WTC11 (cell line): ENCODE data around the gene MTUS2. TPM values are rescaled to one million over a fixed set of nuclear protein-coding genes. Genes with fewer than 3 reads are reported as not detected.

Experiments used
- ATAC-seq: fragments of 200-7000 bp; cut with Tn5 transposase; 2 replicates; pipeline ENCODE4 v1.10.0; 2021; ENCODE audit warnings: mild to moderate bottlenecking, moderate library complexity
- CTCF ChIA-PET: fragments of 300-600 bp; sonication (Branson Sonifier 250); formaldehyde crosslinking; loops from one replicate; lab custom pipeline; 2021; ENCODE audit warnings: antibody characterized with exemption; lab: Charles Lee
- POLR2A ChIA-PET: fragments of 350-600 bp; sonication (Branson Sonifier 250); formaldehyde crosslinking; loops from one replicate; lab custom pipeline; 2021; ENCODE audit warnings: antibody characterized with exemption; lab: Charles Lee
- DNase-seq: peaks from one replicate; pipeline ENCODE4 v3.0.0; 2021; ENCODE audit warnings: low spot score
- H3K27ac Mint-ChIP-seq: 2 replicates; pipeline ENCODE4 v1.8.0; 2021; ENCODE audit warnings: mixed read lengths
- H3K27me3 Mint-ChIP-seq: 2 replicates; pipeline ENCODE4 v1.8.0; 2021; ENCODE audit warnings: low read depth, mild to moderate bottlenecking, moderate library complexity, mixed read lengths
- H3K36me3 Mint-ChIP-seq: 2 replicates; pipeline ENCODE4 v1.8.0; 2021; ENCODE audit warnings: mixed read lengths
- H3K4me1 Mint-ChIP-seq: 2 replicates; pipeline ENCODE4 v1.8.0; 2022; ENCODE audit warnings: mixed read lengths
- H3K4me3 Mint-ChIP-seq: 2 replicates; pipeline ENCODE4 v1.8.0; 2021; ENCODE audit warnings: mild to moderate bottlenecking, moderate library complexity, mixed read lengths
- H3K9me3 Mint-ChIP-seq: 2 replicates; pipeline ENCODE4 v1.8.0; 2021; ENCODE audit warnings: mixed read lengths
- AFF4 ChIP-seq: sonication (generic); formaldehyde crosslinking; IDR thresholded peaks from 2 replicates; pipeline ENCODE4 v1.8.1; 2023; ENCODE audit warnings: mild to moderate bottlenecking, missing genetic modification reagents, borderline replicate concordance
- ATF2 ChIP-seq: sonication (generic); formaldehyde crosslinking; IDR thresholded peaks from 2 replicates; pipeline ENCODE4 v1.8.1; 2022; ENCODE audit warnings: low read depth, missing genetic modification reagents, borderline replicate concordance
- ELF4 ChIP-seq: sonication (generic); formaldehyde crosslinking; IDR thresholded peaks from 2 replicates; pipeline ENCODE4 v1.8.1; 2022; ENCODE audit warnings: low read depth, mild to moderate bottlenecking, moderate library complexity, missing genetic modification reagents
- ERG ChIP-seq: fragments of 250-450 bp; sonication (Bioruptor Pico); IDR thresholded peaks from 2 replicates; pipeline ENCODE4 v1.8.0; 2021; ENCODE audit warnings: mild to moderate bottlenecking
- ESRRA ChIP-seq: sonication (generic); formaldehyde crosslinking; IDR thresholded peaks from 2 replicates; pipeline ENCODE4 v1.8.1; 2022; ENCODE audit warnings: mild to moderate bottlenecking, missing genetic modification reagents, borderline replicate concordance
- ETV6 ChIP-seq: sonication (generic); formaldehyde crosslinking; IDR thresholded peaks from 2 replicates; pipeline ENCODE4 v1.8.1; 2022; ENCODE audit warnings: mild to moderate bottlenecking, missing genetic modification reagents
- FOXJ3 ChIP-seq: sonication (generic); formaldehyde crosslinking; IDR thresholded peaks from 2 replicates; pipeline ENCODE4 v1.9.0; 2021; ENCODE audit warnings: missing genetic modification reagents, mild to moderate bottlenecking, borderline replicate concordance
- IRF1 ChIP-seq: sonication (generic); formaldehyde crosslinking; IDR thresholded peaks from 2 replicates; pipeline ENCODE4 v1.8.0; 2023; ENCODE audit warnings: missing genetic modification reagents
- JAZF1 ChIP-seq: fragments of 250-450 bp; sonication (Bioruptor Pico); IDR thresholded peaks from 2 replicates; pipeline ENCODE4 v1.9.0; 2021; ENCODE audit warnings: moderate library complexity, mild to moderate bottlenecking, inconsistent platforms
- MXD4 ChIP-seq: fragments of 250-450 bp; sonication (Bioruptor Pico); IDR thresholded peaks from 2 replicates; pipeline ENCODE4 v1.8.0; 2021; ENCODE audit warnings: mild to moderate bottlenecking, moderate library complexity, borderline replicate concordance
- NR1H2 ChIP-seq: sonication (generic); formaldehyde crosslinking; IDR thresholded peaks from 2 replicates; pipeline ENCODE4 v1.9.0; 2021; ENCODE audit warnings: mild to moderate bottlenecking, moderate library complexity, missing genetic modification reagents
- PRDM15 ChIP-seq: sonication (generic); formaldehyde crosslinking; IDR thresholded peaks from 2 replicates; pipeline ENCODE4 v1.8.0; 2022; ENCODE audit warnings: missing genetic modification reagents
- PREB ChIP-seq: sonication (generic); formaldehyde crosslinking; IDR thresholded peaks from 2 replicates; pipeline ENCODE4 v1.8.1; 2022; ENCODE audit warnings: mild to moderate bottlenecking, missing genetic modification reagents, moderate library complexity, borderline replicate concordance
- RORB ChIP-seq: fragments of 250-450 bp; sonication (Bioruptor Pico); IDR thresholded peaks from 2 replicates; pipeline ENCODE4 v1.9.0; 2021; ENCODE audit warnings: mild to moderate bottlenecking
- STAT6 ChIP-seq: sonication (generic); formaldehyde crosslinking; conservative IDR thresholded peaks from 2 replicates; pipeline ENCODE4 v1.8.1; 2023; ENCODE audit warnings: mild to moderate bottlenecking, low read depth, missing genetic modification reagents, moderate library complexity
- USF1 ChIP-seq: sonication (generic); formaldehyde crosslinking; IDR thresholded peaks from 2 replicates; pipeline ENCODE4 v1.8.0; 2022; ENCODE audit warnings: mild to moderate bottlenecking, missing genetic modification reagents
- USF2 ChIP-seq: sonication (generic); formaldehyde crosslinking; IDR thresholded peaks from 2 replicates; pipeline ENCODE4 v1.8.1; 2023; ENCODE audit warnings: mild to moderate bottlenecking, missing genetic modification reagents, moderate library complexity
- ZNF317 ChIP-seq: sonication (generic); formaldehyde crosslinking; IDR thresholded peaks from 2 replicates; pipeline ENCODE4 v1.8.1; 2023; ENCODE audit warnings: low read depth, mild to moderate bottlenecking, moderate library complexity, missing genetic modification reagents, borderline replicate concordance
- ZNF416 ChIP-seq: fragments of 250-450 bp; sonication (Bioruptor Pico); IDR thresholded peaks from 2 replicates; pipeline ENCODE4 v1.9.0; 2021; ENCODE audit warnings: mild to moderate bottlenecking, inconsistent platforms
- ZNF671 ChIP-seq: fragments of 250-450 bp; sonication (Bioruptor Pico); IDR thresholded peaks from 2 replicates; pipeline ENCODE4 v1.8.0; 2021; ENCODE audit warnings: mild to moderate bottlenecking
- total RNA-seq: library from RNA; stranded (reverse); gene quantifications from 3 replicates; pipeline ENCODE4 v1.2.3, GENCODE V29; 2021

The MTUS2 gene
- total RNA-seq, 1 experiment from 2014 or later = 0.22 TPM

- TF ChIP-seq AFF4 = no peak
- TF ChIP-seq USF1 = no peak
- no peak for TF ChIP-seq STAT6 (CRISPR knock-in tag)
Observed at GRCh38 chr13:29159871-29160270, 339.7 kb downstream of the MTUS2 start (continued).

GRCh38 chr13:29160862-29161261, 340.7 kb downstream of the MTUS2 start:
- ATAC-seq (no peak), DNase-seq (no peak)
- Mint-ChIP-seq H3K27me3 (no peaks in the 10 kb centered on the region), H3K9me3 (no peaks in the 10 kb centered on the region), H3K4me3 (no peak overlapping the region), H3K27ac (no peak overlapping the region), H3K4me1 (no peaks in the 10 kb centered on the region), H3K36me3 (no peaks in the 10 kb centered on the region)
- ChIA-PET CTCF (no interaction called here), POLR2A (no interaction called here)
- no peak for TF ChIP-seq NR1H2
- TF ChIP-seq ATF2 (CRISPR knock-in tag) = no peak
- no peak for TF ChIP-seq ELF4 (CRISPR knock-in tag)
- TF ChIP-seq PRDM15 (CRISPR knock-in tag) = no peak
- no peak for TF ChIP-seq ZNF416
- TF ChIP-seq USF2 = no peak
- TF ChIP-seq RORB = no peak
- TF ChIP-seq IRF1 (CRISPR knock-in tag) = no peak
- TF ChIP-seq FOXJ3 (CRISPR knock-in tag) = no peak
- no peak for TF ChIP-seq ERG
- no peak for TF ChIP-seq ZNF671 (CRISPR knock-in tag)
- no peak for TF ChIP-seq ZNF317 (CRISPR knock-in tag)
- no peak for TF ChIP-seq ETV6 (CRISPR knock-in tag)
- TF ChIP-seq MXD4 (CRISPR knock-in tag) = no peak
- TF ChIP-seq ESRRA (CRISPR knock-in tag) = no peak
- no peak for TF ChIP-seq JAZF1 (CRISPR knock-in tag)
- TF ChIP-seq PREB (CRISPR knock-in tag) = no peak
